Measurements from ENCODE around the gene PPP1R1C. TPM values are rescaled to one million over a fixed set of nuclear protein-coding genes. Genes with fewer than 3 reads are reported as not detected.

Gene PPP1R1C
- total and polyA plus RNA-seq, 2 donors (not counting 1 experiment from before 2014, with no cell fraction given) = not detected

GRCh38 chr2:181999911-182000310, 14.3 kb downstream of the PPP1R1C start:
- Mint-ChIP-seq H3K27ac (no peak overlapping the region), H3K4me1 (peaks cover 4% of the 10 kb centered on the region), H3K27me3 (peaks cover 9% of the 10 kb centered on the region), H3K4me3 (no peak overlapping the region), H3K9me3 (ENCODE audit: insufficient read depth) (no peaks in the 10 kb centered on the region)
- intact Hi-C loops (cut with micrococcal nuclease) = no loop called here
- ChIA-PET POLR2A (no interaction called here), CTCF (interaction anchor here (1.5 kb wide), 1 partner anchor 19 kb away, joined by 3 read pairs; no protein-coding TSS in a partner anchor)
- Histone ChIP-seq H3K4me2 (replicated peaks; ENCODE audit: low read depth, low read length, poor library complexity, severe bottlenecking) (no peak overlapping the region), H3K9ac (ENCODE audit: low read length) (no peak overlapping the region), H3K36me3 (replicated peaks in 1 of 2; ENCODE audit: control extremely low read depth in 1 of 2, control insufficient read depth in 1 of 2, extremely low read depth in 1 of 2, insufficient read depth in 2 of 2, low read length in 1 of 2) (no peaks in the 10 kb centered on the region), H3K4me3 (ENCODE audit: control extremely low read depth in 1 of 5, extremely low read depth in 1 of 5, insufficient read depth in 1 of 5, low read depth in 2 of 5, low read length in 4 of 5) (no peak overlapping the region), H4K20me1 (ENCODE audit: control insufficient read depth, insufficient read depth, low read length, poor library complexity, severe bottlenecking) (no peaks in the 10 kb centered on the region), H3K4me1 (ENCODE audit: control insufficient read depth in 2 of 2, insufficient read depth in 2 of 2, low read length in 2 of 2) (no peaks in the 10 kb centered on the region), H3K27ac (ENCODE audit: low read length in 2 of 2) (no peak overlapping the region), H2AFZ (ENCODE audit: insufficient read depth, low read depth, low read length, poor library complexity, severe bottlenecking) (no peak overlapping the region), H3K9me3 (ENCODE audit: control extremely low read depth in 1 of 3, control insufficient read depth in 2 of 3, insufficient read depth in 1 of 3, low read length in 2 of 3) (no peaks in the 10 kb centered on the region), H3K79me2 (ENCODE audit: control insufficient read depth, insufficient read depth, low read length) (no peaks in the 10 kb centered on the region), H3K27me3 (replicated peaks in 1 of 4; ENCODE audit: control extremely low read depth in 1 of 4, control insufficient read depth in 3 of 4, insufficient read depth in 4 of 4, low read length in 3 of 4) (no peaks in the 10 kb centered on the region)
- TF ChIP-seq CTCF (IDR thresholded peaks at IDR 0.05) = no peak
- no peak for TF ChIP-seq EZH2 (IDR thresholded peaks at IDR 0.05; ENCODE audit: borderline replicate concordance, insufficient read depth, low read depth, low read length, poor library complexity, severe bottlenecking)
- 100% methylated on average over 1 of the region's 3 CpGs for WGBS (ENCODE audit: insufficient coverage)
- DNase-seq (no peak), ATAC-seq (ENCODE audit: low read depth) (no peak)

- ChIA-PET POLR2A (no interaction called here), CTCF (no interaction called here)
- Histone ChIP-seq H3K4me2 (replicated peaks; ENCODE audit: low read depth, low read length, poor library complexity, severe bottlenecking) (no peak overlapping the region), H3K27ac (ENCODE audit: low read length in 2 of 2) (no peak overlapping the region), H2AFZ (ENCODE audit: insufficient read depth, low read depth, low read length, poor library complexity, severe bottlenecking) (no peak overlapping the region), H3K4me3 (ENCODE audit: control extremely low read depth in 1 of 5, extremely low read depth in 1 of 5, insufficient read depth in 1 of 5, low read depth in 2 of 5, low read length in 4 of 5) (no peak overlapping the region), H3K4me1 (ENCODE audit: control insufficient read depth in 2 of 2, insufficient read depth in 2 of 2, low read length in 2 of 2) (no peaks in the 10 kb centered on the region), H3K79me2 (ENCODE audit: control insufficient read depth, insufficient read depth, low read length) (no peaks in the 10 kb centered on the region), H3K36me3 (replicated peaks in 1 of 2; ENCODE audit: control extremely low read depth in 1 of 2, control insufficient read depth in 1 of 2, extremely low read depth in 1 of 2, insufficient read depth in 2 of 2, low read length in 1 of 2) (no peaks in the 10 kb centered on the region), H3K27me3 (replicated peaks in 1 of 4; ENCODE audit: control extremely low read depth in 1 of 4, control insufficient read depth in 3 of 4, insufficient read depth in 4 of 4, low read length in 3 of 4) (no peaks in the 10 kb centered on the region), H3K9ac (ENCODE audit: low read length) (no peak overlapping the region), H3K9me3 (ENCODE audit: control extremely low read depth in 1 of 3, control insufficient read depth in 2 of 3, insufficient read depth in 1 of 3, low read length in 2 of 3) (no peaks in the 10 kb centered on the region), H4K20me1 (ENCODE audit: control insufficient read depth, insufficient read depth, low read length, poor library complexity, severe bottlenecking) (no peaks in the 10 kb centered on the region)
- DNase-seq (no peak), ATAC-seq (ENCODE audit: low read depth) (no peak)
- Mint-ChIP-seq H3K9me3 (ENCODE audit: insufficient read depth) (no peaks in the 10 kb centered on the region), H3K27ac (no peak overlapping the region), H3K4me3 (no peak overlapping the region), H3K4me1 (no peaks in the 10 kb centered on the region), H3K27me3 (peaks cover 5% of the 10 kb centered on the region)
- TF ChIP-seq EZH2 (IDR thresholded peaks at IDR 0.05; ENCODE audit: borderline replicate concordance, insufficient read depth, low read depth, low read length, poor library complexity, severe bottlenecking) (no peak), CTCF (IDR thresholded peaks at IDR 0.05) (no peak)
- intact Hi-C loops (cut with micrococcal nuclease) = no loop called here
- no CpG with 5 or more reads among the region's 2 CpGs for WGBS (ENCODE audit: insufficient coverage)
Observed at GRCh38 chr2:182004945-182005520, 19.4 kb downstream of the PPP1R1C start.
